SK-N-SH (cell line): ENCODE measurements around the gene FZD2.

Experiments used
- CHD2 ChIP-seq: fragments of 150-350 bp; IDR thresholded peaks from 2 replicates; pipeline ENCODE4 v1.6.1; 2018; ENCODE audit warnings: low read length; ENCODE audit not compliant: partially characterized antibody
- MEF2A ChIP-seq: IDR thresholded peaks from 2 replicates; pipeline ENCODE4 v1.4.0; 2012; ENCODE audit warnings: low read depth, borderline replicate concordance
- RFX5 ChIP-seq: IDR thresholded peaks from 2 replicates; pipeline ENCODE4 v1.6.1; 2012; ENCODE audit warnings: mild to moderate bottlenecking, improper control_type of control experiment, low read length

DNA sequence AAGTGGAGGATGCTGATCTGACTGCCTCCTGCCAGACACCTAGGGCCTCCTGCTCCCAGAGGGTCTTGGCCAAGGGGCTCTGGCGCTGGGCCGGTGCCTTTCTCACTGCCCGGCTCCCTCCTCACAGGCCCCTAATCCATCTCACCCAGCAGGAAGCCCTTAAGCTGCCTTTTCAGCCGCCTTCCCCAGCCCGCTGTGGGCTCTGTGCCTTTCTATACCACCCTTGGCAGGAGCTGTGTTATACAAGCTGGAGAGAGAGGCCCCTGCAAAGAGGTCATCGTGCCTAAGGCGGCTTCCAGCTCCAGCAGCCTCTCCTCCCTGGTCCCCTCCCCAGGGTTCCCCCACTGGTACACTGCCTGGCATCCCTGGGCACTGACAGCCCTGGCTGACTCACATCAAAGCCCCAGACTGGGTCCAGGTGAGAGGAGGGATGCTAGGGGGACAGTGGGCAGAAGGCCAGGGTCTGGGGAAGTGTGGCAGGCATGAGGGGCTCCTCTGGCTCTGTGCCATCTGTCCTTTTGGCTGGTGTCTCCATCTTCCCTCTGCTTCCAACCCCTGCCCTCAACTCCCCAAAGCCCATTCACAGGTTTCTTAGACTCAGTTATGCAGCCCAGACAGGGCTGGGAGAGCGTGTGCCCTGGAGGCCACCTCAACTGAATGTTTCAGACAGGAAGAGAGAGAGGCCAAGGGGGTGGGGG lies 15.3 kb upstream of the FZD2 start:
- no peak for TF ChIP-seq RFX5
- TF ChIP-seq CHD2 = no peak
- no peak for TF ChIP-seq MEF2A
